Measurements from ENCODE around the gene MORN1.

Gene MORN1

DNA sequence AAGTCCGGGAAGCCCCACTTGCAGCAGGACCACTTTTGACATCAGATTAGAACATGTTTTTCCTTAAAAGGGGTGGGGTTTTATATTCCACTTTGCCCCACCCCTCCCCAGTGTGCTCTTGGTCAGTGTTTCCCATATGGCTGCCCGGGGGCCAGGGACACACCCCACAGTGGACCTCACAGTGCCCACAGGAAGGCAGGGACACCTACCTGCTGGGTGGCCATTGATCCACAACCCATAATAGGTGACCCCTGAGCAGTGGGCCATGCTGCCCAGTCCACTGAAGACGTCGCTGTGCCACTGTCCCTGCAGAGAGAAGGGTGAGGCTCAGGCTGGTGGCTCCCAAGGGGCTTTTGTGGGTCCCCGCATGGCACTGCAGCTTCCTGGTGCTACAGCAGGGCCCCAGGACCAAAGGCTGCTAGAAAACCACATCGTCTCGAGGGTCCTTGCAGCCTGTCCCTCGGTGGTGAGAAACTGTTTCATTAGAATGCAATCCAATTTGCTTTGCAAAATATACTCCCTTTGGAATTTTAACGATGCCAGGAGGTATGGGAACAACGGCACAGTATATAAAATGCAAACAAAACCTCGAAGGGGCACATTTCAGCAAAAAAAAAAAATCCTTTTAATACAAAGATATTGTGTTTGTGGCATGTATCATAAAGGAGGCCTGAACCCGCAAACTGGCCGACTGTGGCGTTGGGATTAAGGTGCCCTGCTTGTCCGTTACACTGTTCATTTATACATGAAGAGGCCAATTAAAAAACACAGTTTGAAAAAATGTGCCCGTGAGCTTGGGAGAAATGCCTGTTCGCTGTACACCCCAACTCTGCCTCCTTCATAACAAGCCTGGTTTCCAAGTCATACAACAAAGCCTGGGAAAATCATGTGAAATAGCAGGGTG, 16.9 kb downstream of the MORN1 start:
- no peak for DNase-seq (ENCODE audit: low spot score)
- no peaks in the 10 kb centered on the region for H3K9me3 Mint-ChIP-seq
- no peaks in the 10 kb centered on the region for H3K27me3 Mint-ChIP-seq (ENCODE audit: low read depth)
- H3K36me3 Mint-ChIP-seq (ENCODE audit: low read depth) = no peaks in the 10 kb centered on the region
- no peaks in the 10 kb centered on the region for H3K4me1 Mint-ChIP-seq (ENCODE audit: low read depth)
- H3K4me3 Mint-ChIP-seq = no peak overlapping the region
- H3K27ac Mint-ChIP-seq = no peak overlapping the region

DNA sequence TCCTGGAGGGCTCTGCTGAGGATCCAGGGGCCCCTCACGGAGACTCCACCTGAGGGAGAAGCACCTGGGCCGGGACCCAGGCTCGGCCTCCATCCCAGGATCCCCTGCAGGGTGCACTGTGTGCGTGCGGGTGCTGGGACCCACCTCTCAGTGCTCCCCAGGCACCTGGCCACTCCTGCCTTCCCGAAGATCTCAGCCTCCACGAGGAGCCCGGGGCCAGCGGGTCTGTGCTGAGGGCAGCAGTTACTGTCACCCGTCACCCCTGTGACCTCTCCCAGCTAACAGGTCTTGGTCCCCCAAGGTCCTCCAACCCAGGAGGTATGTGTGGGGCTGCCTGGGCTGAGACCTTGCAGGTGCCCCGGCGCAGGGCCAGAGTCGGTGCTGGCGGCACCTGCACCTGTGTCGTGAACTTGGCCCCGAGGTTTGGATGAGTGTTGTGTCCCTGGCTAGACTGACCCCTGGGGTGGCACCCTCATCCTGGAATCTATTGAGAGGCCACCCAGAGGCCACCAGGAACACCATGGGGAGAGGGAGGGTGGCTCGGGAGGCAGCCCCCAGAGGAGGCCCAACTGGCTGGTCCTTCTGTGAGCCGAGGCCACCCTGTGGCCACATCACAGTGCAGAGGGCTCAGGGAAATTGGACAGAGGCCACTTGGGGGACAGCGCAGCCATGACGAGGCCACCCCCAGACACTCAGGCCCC, 17.7 kb downstream of the MORN1 start:
- Mint-ChIP-seq H3K9me3 (no peaks in the 10 kb centered on the region), H3K36me3 (ENCODE audit: low read depth) (no peaks in the 10 kb centered on the region), H3K4me3 (no peak overlapping the region), H3K27ac (no peak overlapping the region), H3K4me1 (ENCODE audit: low read depth) (no peaks in the 10 kb centered on the region), H3K27me3 (ENCODE audit: low read depth) (no peaks in the 10 kb centered on the region)
- DNase-seq (ENCODE audit: low spot score) = no peak

- no peaks in the 10 kb centered on the region for H3K27me3 Mint-ChIP-seq (ENCODE audit: low read depth)
- H3K27ac Mint-ChIP-seq = no peak overlapping the region
- no peak overlapping the region for H3K4me3 Mint-ChIP-seq
- DNase-seq (ENCODE audit: low spot score) = no peak
- H3K4me1 Mint-ChIP-seq (ENCODE audit: low read depth) = no peaks in the 10 kb centered on the region
- H3K36me3 Mint-ChIP-seq (ENCODE audit: low read depth) = no peaks in the 10 kb centered on the region
- H3K9me3 Mint-ChIP-seq = no peaks in the 10 kb centered on the region
Measured at GRCh38 chr1:2372551-2373490, 18.5 kb downstream of the MORN1 start.

- Mint-ChIP-seq H3K9me3 (peaks cover 5% of the 10 kb centered on the region), H3K4me1 (ENCODE audit: low read depth) (no peaks in the 10 kb centered on the region)
Measured at GRCh38 chr1:2368053-2368744, 23.2 kb downstream of the MORN1 start.

GRCh38 chr1:2363847-2364513, 27.4 kb downstream of the MORN1 start:
- Mint-ChIP-seq H3K9me3 (peaks cover 5% of the 10 kb centered on the region), H3K27ac (no peak overlapping the region), H3K4me3 (no peak overlapping the region), H3K36me3 (ENCODE audit: low read depth) (no peaks in the 10 kb centered on the region), H3K4me1 (ENCODE audit: low read depth) (no peaks in the 10 kb centered on the region), H3K27me3 (ENCODE audit: low read depth) (no peaks in the 10 kb centered on the region)
- no peak for DNase-seq (ENCODE audit: low spot score)

More at GRCh38 chr1:2368053-2368744, 23.2 kb downstream of the MORN1 start:
- no peaks in the 10 kb centered on the region for H3K36me3 Mint-ChIP-seq (ENCODE audit: low read depth)
- H3K27ac Mint-ChIP-seq = no peak overlapping the region
- no peaks in the 10 kb centered on the region for H3K27me3 Mint-ChIP-seq (ENCODE audit: low read depth)
- no peak overlapping the region for H3K4me3 Mint-ChIP-seq
- DNase-seq (ENCODE audit: low spot score) = no peak

- DNase-seq (ENCODE audit: low spot score) = no peak
- H3K4me3 Mint-ChIP-seq = no peak overlapping the region
- no peaks in the 10 kb centered on the region for H3K36me3 Mint-ChIP-seq (ENCODE audit: low read depth)
- H3K27ac Mint-ChIP-seq = no peak overlapping the region
- H3K27me3 Mint-ChIP-seq (ENCODE audit: low read depth) = no peaks in the 10 kb centered on the region
- H3K4me1 Mint-ChIP-seq (ENCODE audit: low read depth) = no peaks in the 10 kb centered on the region
- peaks cover 5% of the 10 kb centered on the region for H3K9me3 Mint-ChIP-seq
Measured at GRCh38 chr1:2360588-2361364, 30.6 kb downstream of the MORN1 start.

DNA sequence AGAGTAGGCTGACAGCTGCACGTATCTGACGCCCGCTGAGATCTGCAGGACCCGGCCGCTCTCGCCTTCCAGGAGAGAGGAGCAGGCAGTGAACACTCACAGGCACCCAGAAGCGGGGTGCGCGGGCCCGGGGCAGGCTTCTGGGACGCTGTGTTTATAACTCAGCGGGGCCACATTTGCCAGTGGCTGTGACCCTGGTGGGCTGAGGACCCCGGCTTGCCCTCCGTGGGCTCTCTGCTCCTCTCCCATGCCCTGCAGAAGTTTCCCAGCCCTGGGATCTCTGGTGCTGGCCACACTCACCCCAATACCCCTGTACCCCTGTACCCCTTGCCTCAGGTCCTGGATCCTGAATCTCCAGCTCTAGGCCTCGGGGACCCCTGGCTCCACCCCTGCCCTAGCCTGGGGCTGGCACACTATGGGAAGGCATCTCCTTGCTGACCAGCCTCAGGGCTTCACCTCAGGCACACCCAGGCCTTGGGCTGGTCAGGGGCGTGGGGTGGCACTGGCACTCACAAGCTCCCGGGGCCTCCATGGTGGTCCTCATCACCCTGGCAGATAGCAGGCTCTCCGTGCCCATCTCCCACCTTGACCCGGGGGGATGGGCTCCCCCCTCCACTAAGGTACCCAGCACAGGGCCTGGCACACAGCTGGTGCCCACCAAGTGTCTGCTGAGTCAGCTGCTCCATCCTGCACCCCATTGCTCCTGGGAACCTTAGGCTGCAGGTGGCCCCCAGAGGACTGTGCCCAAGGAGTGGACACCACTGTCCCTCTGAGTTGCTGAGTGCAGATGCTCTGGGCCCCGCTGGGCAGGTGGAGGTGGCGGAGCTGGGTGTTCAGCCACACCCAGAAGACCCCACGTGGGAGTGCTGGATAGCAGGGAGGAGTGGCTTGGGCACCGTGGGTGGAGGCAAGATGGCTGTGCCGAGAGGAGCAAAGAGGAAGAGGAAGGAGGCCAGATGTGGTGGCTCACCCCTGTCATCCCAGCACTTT, 32.4 kb downstream of the MORN1 start:
- H3K4me3 Mint-ChIP-seq = no peak overlapping the region
- DNase-seq (ENCODE audit: low spot score) = no peak
- no peak overlapping the region for H3K27ac Mint-ChIP-seq
- no peaks in the 10 kb centered on the region for H3K36me3 Mint-ChIP-seq (ENCODE audit: low read depth)
- no peaks in the 10 kb centered on the region for H3K4me1 Mint-ChIP-seq (ENCODE audit: low read depth)
- H3K9me3 Mint-ChIP-seq = peaks cover 3% of the 10 kb centered on the region
- no peaks in the 10 kb centered on the region for H3K27me3 Mint-ChIP-seq (ENCODE audit: low read depth)

GRCh38 chr1:2358072-2358471, 33.3 kb downstream of the MORN1 start:
- Mint-ChIP-seq H3K4me3 (no peak overlapping the region), H3K36me3 (ENCODE audit: low read depth) (no peaks in the 10 kb centered on the region), H3K9me3 (no peaks in the 10 kb centered on the region), H3K4me1 (ENCODE audit: low read depth) (no peaks in the 10 kb centered on the region), H3K27me3 (ENCODE audit: low read depth) (no peaks in the 10 kb centered on the region), H3K27ac (no peak overlapping the region)
- DNase-seq (ENCODE audit: low spot score) = no peak

DNA sequence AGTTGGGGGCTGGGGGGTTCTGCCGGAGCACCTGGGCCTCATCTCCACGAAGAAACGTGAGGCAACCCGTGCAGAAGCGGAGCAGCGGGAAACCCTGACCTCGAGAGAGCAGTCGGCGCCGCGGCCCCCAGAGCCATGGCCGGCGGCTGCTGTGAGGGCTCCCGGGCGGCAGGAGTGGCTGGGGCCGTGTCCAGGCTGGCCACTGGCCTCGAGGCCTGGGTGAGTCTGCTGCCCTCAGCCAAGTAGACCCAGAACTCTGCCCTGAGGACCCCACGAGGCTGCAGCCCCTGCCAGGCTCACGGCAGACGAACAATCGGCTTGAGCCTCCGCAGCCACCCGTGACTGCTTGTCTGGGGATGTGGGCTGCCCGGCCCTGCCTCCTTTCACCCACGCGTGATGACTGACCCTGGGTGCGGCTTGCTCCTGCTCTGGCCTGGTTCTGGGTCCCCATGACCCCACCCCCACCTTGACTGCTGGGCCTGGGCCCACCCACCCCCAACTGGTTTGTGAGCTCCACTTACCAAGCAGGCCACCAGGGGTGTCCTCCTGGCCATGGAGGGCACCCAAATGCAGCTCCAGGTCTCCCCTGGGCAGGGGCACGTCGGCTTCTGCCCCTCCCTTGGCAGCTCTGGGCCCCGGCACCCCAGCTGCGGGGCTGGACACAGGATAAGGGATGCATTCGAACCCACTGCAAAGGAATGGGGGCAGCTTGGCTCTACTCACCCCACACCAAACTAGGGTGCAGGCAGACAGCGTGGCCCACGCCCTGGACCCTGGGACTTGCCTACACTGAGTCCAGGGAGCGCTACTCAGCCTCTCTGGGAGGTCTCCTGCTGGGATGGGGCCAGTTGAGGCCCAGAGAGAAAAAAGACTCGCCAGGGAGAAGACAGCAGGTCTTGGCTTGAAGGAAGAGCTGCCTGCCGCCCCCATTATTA, 34.2 kb downstream of the MORN1 start:
- DNase-seq (ENCODE audit: low spot score) = no peak
- Mint-ChIP-seq H3K4me1 (ENCODE audit: low read depth) (no peaks in the 10 kb centered on the region), H3K36me3 (ENCODE audit: low read depth) (no peaks in the 10 kb centered on the region), H3K9me3 (no peaks in the 10 kb centered on the region), H3K4me3 (no peak overlapping the region), H3K27ac (no peak overlapping the region), H3K27me3 (ENCODE audit: low read depth) (no peaks in the 10 kb centered on the region)

DNA sequence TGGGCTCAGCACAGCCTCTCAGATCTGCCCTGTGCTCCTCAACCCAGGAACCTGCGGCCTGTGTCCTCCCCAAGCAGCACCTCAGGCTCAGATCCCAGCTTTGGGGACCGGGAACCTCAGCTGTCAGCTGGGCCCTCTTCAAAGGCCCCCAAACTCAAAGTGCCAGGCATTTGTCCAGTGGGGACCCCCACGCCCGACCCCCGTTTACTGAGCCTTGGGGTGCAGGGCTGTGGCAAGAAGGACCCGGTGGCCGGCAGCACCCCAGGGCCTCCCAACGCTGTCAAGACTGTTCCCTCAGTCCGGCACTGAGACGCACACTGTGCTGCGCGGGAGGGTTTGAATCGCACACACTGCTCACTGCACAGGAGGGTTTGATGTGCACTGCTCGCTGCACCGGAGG, 35.0 kb downstream of the MORN1 start:
- Mint-ChIP-seq H3K27ac (no peak overlapping the region), H3K4me1 (ENCODE audit: low read depth) (no peaks in the 10 kb centered on the region), H3K36me3 (ENCODE audit: low read depth) (no peaks in the 10 kb centered on the region), H3K4me3 (no peak overlapping the region), H3K27me3 (ENCODE audit: low read depth) (no peaks in the 10 kb centered on the region), H3K9me3 (no peaks in the 10 kb centered on the region)
- DNase-seq (ENCODE audit: low spot score) = no peak

Data from T-helper 2 cell treated with Interferon-gamma antibody and Interleukin-4, amounts not matched to agents 5 μg/mL and 100 μg/mL, for 36 hours (primary cell).